B cell (primary cell): ENCODE data around the gene JAK2. TPM values are rescaled to one million over a fixed set of nuclear protein-coding genes. Genes with fewer than 3 reads are reported as not detected.

Experiments used
- ATAC-seq: fragments of 200-7000 bp; cut with Tn5 transposase; one replicate; pipeline ENCODE4 v1.10.0; 2021; ENCODE audit warnings: low read depth, mild to moderate bottlenecking, moderate number of reproducible peaks, moderate library complexity
- CTCF ChIA-PET: fragments of 350-600 bp; sonication (Branson Sonifier 250); formaldehyde crosslinking; loops from one replicate; lab custom pipeline; 2021; ENCODE audit warnings: antibody characterized with exemption, inconsistent platforms; lab: Charles Lee
- POLR2A ChIA-PET: fragments of 350-600 bp; sonication (Branson Sonifier 250); formaldehyde crosslinking; loops from one replicate; lab custom pipeline; 2021; ENCODE audit warnings: antibody characterized with exemption; lab: Charles Lee
- DNase-seq: peaks from one replicate; pipeline ENCODE4 v3.0.0; 2013
- H2AFZ ChIP-seq: 2 replicates; pipeline ENCODE4 v1.6.1; 2012; ENCODE audit warnings: mild to moderate bottlenecking, low read depth, low read length; ENCODE audit not compliant: insufficient read depth, poor library complexity, severe bottlenecking
- H3K27ac ChIP-seq, 2 donors: 1 replicate in 1 of 2; 2 replicates in 1 of 2; pipeline ENCODE4 v1.5.1; 2012 to 2013; ENCODE audit warnings: low read length in 2 of 2, mild to moderate bottlenecking in 2 of 2, moderate library complexity in 1 of 2
- H3K27me3 ChIP-seq, 4 experiments: fragments of 200-600 bp in 1 of 4; sonication (generic) in 1 of 4; replicated peaks in 1 of 4; 1 replicate in 2 of 4; 2 replicates in 2 of 4; pipeline versions ENCODE4 v1.6.1 to v1.7.0; 2013 to 2016; ENCODE audit warnings: low read length in 3 of 4, mild to moderate bottlenecking in 2 of 4, mixed read lengths in 1 of 4, moderate library complexity in 1 of 4; ENCODE audit not compliant: insufficient read depth in 4 of 4, control insufficient read depth in 3 of 4; ENCODE audit errors: control extremely low read depth in 1 of 4
- H3K36me3 ChIP-seq, 2 experiments: replicated peaks in 1 of 2; 1 replicate in 1 of 2; 2 replicates in 1 of 2; pipeline versions ENCODE4 v1.6.1 to v1.7.1; 2013; ENCODE audit warnings: low read length in 1 of 2; ENCODE audit not compliant: insufficient read depth in 2 of 2, control insufficient read depth in 1 of 2; ENCODE audit errors: control extremely low read depth in 1 of 2, extremely low read depth in 1 of 2
- H3K4me1 ChIP-seq, 2 donors: fragments of 200-600 bp in 1 of 2; sonication (generic) in 1 of 2; 1 replicate in 1 of 2; 2 replicates in 1 of 2; pipeline versions ENCODE4 v1.5.1 to v1.6.1; 2013 to 2017; ENCODE audit warnings: low read length in 2 of 2; ENCODE audit not compliant: control insufficient read depth in 2 of 2, insufficient read depth in 2 of 2
- H3K4me2 ChIP-seq: replicated peaks from 2 replicates; pipeline ENCODE3; 2012; ENCODE audit warnings: mild to moderate bottlenecking, low read depth, low read length; ENCODE audit not compliant: poor library complexity, severe bottlenecking
- H3K4me3 ChIP-seq, 5 experiments: fragments of 200-600 bp in 1 of 5; sonication (generic) in 1 of 5; 1 replicate in 3 of 5; 2 replicates in 2 of 5; pipeline versions ENCODE4 v1.5.1 to v1.7.0; 2011 to 2016; ENCODE audit warnings: low read length in 4 of 5, mild to moderate bottlenecking in 4 of 5, low read depth in 2 of 5, control low read depth in 1 of 5, moderate library complexity in 1 of 5; ENCODE audit not compliant: insufficient read depth in 1 of 5; ENCODE audit errors: control extremely low read depth in 1 of 5, extremely low read depth in 1 of 5
- H3K79me2 ChIP-seq: fragments of 200-600 bp; sonication (generic); one replicate; pipeline ENCODE4 v1.6.0; 2016; ENCODE audit warnings: low read length; ENCODE audit not compliant: control insufficient read depth, insufficient read depth
- H3K9ac ChIP-seq: fragments of 200-600 bp; sonication (generic); 2 replicates; pipeline ENCODE4 v1.6.1; 2017; ENCODE audit warnings: mild to moderate bottlenecking, low read length, moderate library complexity
- H3K9me3 ChIP-seq, 3 donors: one replicate each; pipeline versions ENCODE4 v1.6.1 to v1.7.1; 2013; ENCODE audit warnings: low read length in 2 of 3; ENCODE audit not compliant: control insufficient read depth in 2 of 3, insufficient read depth in 1 of 3; ENCODE audit errors: control extremely low read depth in 1 of 3
- H4K20me1 ChIP-seq: 2 replicates; pipeline ENCODE4 v1.6.0; 2012; ENCODE audit warnings: mild to moderate bottlenecking, low read length; ENCODE audit not compliant: insufficient read depth, control insufficient read depth, poor library complexity, severe bottlenecking
- H3K27ac Mint-ChIP-seq: one replicate; pipeline ENCODE4 v1.8.0; 2021; ENCODE audit warnings: mixed read lengths
- H3K27me3 Mint-ChIP-seq: one replicate; pipeline ENCODE4 v1.8.0; 2021; ENCODE audit warnings: mixed read lengths
- H3K4me1 Mint-ChIP-seq: one replicate; pipeline ENCODE4 v1.8.0; 2021; ENCODE audit warnings: mixed read lengths
- H3K4me3 Mint-ChIP-seq: one replicate; pipeline ENCODE4 v1.8.0; 2021; ENCODE audit warnings: mixed read lengths
- H3K9me3 Mint-ChIP-seq: one replicate; pipeline ENCODE4 v1.8.0; 2022; ENCODE audit warnings: mixed read lengths; ENCODE audit not compliant: insufficient read depth
- CTCF ChIP-seq: fragments of 200-600 bp; IDR thresholded peaks from one replicate; pipeline ENCODE4 v1.8.0; 2022; ENCODE audit warnings: antibody characterized with exemption, mild to moderate bottlenecking
- EZH2 ChIP-seq: IDR thresholded peaks from 2 replicates; pipeline ENCODE4 v1.6.1; 2012; ENCODE audit warnings: borderline replicate concordance, low read depth, mild to moderate bottlenecking, moderate library complexity, low read length; ENCODE audit not compliant: insufficient read depth, poor library complexity, severe bottlenecking
- WGBS: methylation state at CpG from one replicate; pipeline ENCODE4 v1.1.5; 2013; ENCODE audit warnings: missing lambda C conversion rate; ENCODE audit not compliant: insufficient coverage; 5-methylcytosine and 5-hydroxymethylcytosine counted together
- intact Hi-C: fragments of 100-400 bp; cut with micrococcal nuclease; formaldehyde crosslinking; loops from one replicate; pipeline ENCODE4 v1.10.0; 2022
- polyA plus RNA-seq: library from polyadenylated mRNA; depleted of rRNA; stranded (reverse); fragments of >200 nt; gene quantifications from 2 replicates; pipeline ENCODE4 v1.2.3, GENCODE V29; 2012
- total RNA-seq, 2 donors: library from RNA; stranded (reverse); fragments of 120-200 nt in 1 of 2; gene quantifications; 1 replicate in 1 of 2; 2 replicates in 1 of 2; pipeline versions ENCODE4 v1.2.3 to v1.2.4, GENCODE V29; 2013 to 2022

JAK2 gene
- total and polyA plus RNA-seq, 2 donors (not counting 1 experiment from before 2014, with no cell fraction given), result 8.0 to 24.6 TPM

DNA sequence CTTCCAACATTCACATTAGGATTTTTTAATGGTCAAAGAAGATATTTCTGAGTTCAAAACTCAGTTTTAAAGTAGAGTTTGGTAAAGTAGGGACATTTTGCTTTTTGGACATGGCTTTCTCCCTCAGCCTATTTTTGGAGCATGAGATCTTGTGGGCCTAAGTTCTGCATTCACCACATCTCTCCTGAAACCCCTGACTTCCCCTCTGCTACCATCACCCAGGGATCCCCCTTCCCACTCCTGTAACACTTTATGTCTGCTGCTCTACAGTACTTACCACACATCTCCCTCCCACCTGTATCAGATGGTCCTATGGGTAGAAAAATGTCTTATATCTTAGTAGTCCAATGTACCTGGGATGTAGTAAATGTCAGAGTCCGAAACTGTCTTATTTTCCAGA lies 48.2 kb upstream of the JAK2 start:
- no CpG with 5 or more reads among the region's 1 CpG for WGBS
- Histone ChIP-seq H3K27me3 (no peaks in the 10 kb centered on the region), H3K79me2 (no peaks in the 10 kb centered on the region), H2AFZ (peak overlapping the region; percentile 25), H3K4me1 (peaks cover 40 to 41% of the 10 kb centered on the region in 2 donors), H3K4me2 (peak overlapping the region; percentile 59), H3K4me3 (peak overlapping the region in 1 of 5 experiments; percentile 44), H3K9ac (peak overlapping the region; percentile 36), H3K9me3 (no peaks in the 10 kb centered on the region), H3K36me3 (no peaks in the 10 kb centered on the region), H4K20me1 (no peaks in the 10 kb centered on the region), H3K27ac (peak overlapping the region in 1 of 2 donors; percentile 43)
- intact Hi-C loops, result no loop called here
- Mint-ChIP-seq H3K27me3 (no peaks in the 10 kb centered on the region), H3K4me3 (peak overlapping the region; percentile 64), H3K9me3 (no peaks in the 10 kb centered on the region), H3K4me1 (peaks cover 45% of the 10 kb centered on the region), H3K27ac (peak overlapping the region; percentile 39)
- CTCF ChIA-PET, result interaction anchor here (1.5 kb wide), 1 partner anchor 48 kb away, joined by 3 read pairs; the partner anchor contains the start of gene JAK2
- POLR2A ChIA-PET, result no interaction called here
- DNase-seq (peak; percentile 19), ATAC-seq (no peak)
- no peak for TF ChIP-seq EZH2
- TF ChIP-seq CTCF, result no peak

- ATAC-seq, result no peak
- Mint-ChIP-seq H3K9me3 (no peaks in the 10 kb centered on the region), H3K27me3 (no peaks in the 10 kb centered on the region), H3K27ac (peak overlapping the region; percentile 39), H3K4me3 (peak overlapping the region; percentile 64), H3K4me1 (peaks cover 49% of the 10 kb centered on the region)
- ChIA-PET POLR2A (no interaction called here), CTCF (interaction anchor here (0.9 kb wide), 1 partner anchor 175 kb away, joined by 3 read pairs; no protein-coding TSS in a partner anchor)
- WGBS, result no CpG with 5 or more reads among the region's 1 CpG
- Histone ChIP-seq H3K4me3 (peak overlapping the region in 1 of 5 experiments; percentile 44), H3K9me3 (no peaks in the 10 kb centered on the region), H3K27me3 (no peaks in the 10 kb centered on the region), H2AFZ (peak overlapping the region; percentile 25), H3K27ac (peak overlapping the region in 1 of 2 donors; percentile 43), H3K4me2 (peak overlapping the region; percentile 59), H3K4me1 (peaks cover 41 to 44% of the 10 kb centered on the region in 2 donors), H3K36me3 (no peaks in the 10 kb centered on the region), H3K79me2 (no peaks in the 10 kb centered on the region), H3K9ac (peak overlapping the region; percentile 36), H4K20me1 (no peaks in the 10 kb centered on the region)
- no peak for TF ChIP-seq EZH2
- TF ChIP-seq CTCF, result no peak
- DNase-seq, result no peak
- intact Hi-C loops, result no loop called here
Observed at GRCh38 chr9:4937446-4937845, 47.6 kb upstream of the JAK2 start.
